HepG2 (cell line): ENCODE results near the gene WDR19. TPM values are rescaled to one million over a fixed set of nuclear protein-coding genes. Genes with fewer than 3 reads are reported as not detected.

ENCODE experiments used
- AFF4 ChIP-seq: sonication (generic); formaldehyde crosslinking; IDR thresholded peaks from 2 replicates; pipeline ENCODE4 v1.4.0; 2020; ENCODE audit warnings: missing genetic modification reagents
- CEBPG ChIP-seq: IDR thresholded peaks from 2 replicates; pipeline ENCODE4 v1.6.1; 2016
- HOMEZ ChIP-seq: IDR thresholded peaks from 2 replicates; pipeline ENCODE4 v1.6.1; 2016; ENCODE audit warnings: low read depth
- MATR3 ChIP-seq: sonication (generic); formaldehyde crosslinking; IDR thresholded peaks from 2 replicates; pipeline ENCODE4 v1.4.0; 2020; ENCODE audit warnings: missing genetic modification reagents
- PAXIP1 ChIP-seq: sonication (generic); formaldehyde crosslinking; conservative IDR thresholded peaks from 2 replicates; pipeline ENCODE4 v1.4.0; 2020; ENCODE audit warnings: mild to moderate bottlenecking, missing genetic modification reagents, moderate library complexity
- ZBTB42 ChIP-seq: sonication (generic); formaldehyde crosslinking; IDR thresholded peaks from 2 replicates; pipeline ENCODE4 v1.5.0; 2020; ENCODE audit warnings: mild to moderate bottlenecking, missing genetic modification reagents
- polyA plus RNA-seq, 8 experiments: library from polyadenylated mRNA; depleted of rRNA in 3 of 8; stranded (reverse) in 7 of 8; unstranded in 1 of 8; fragments of >200 nt; fragmentation: Illumina TruSeq in 4 of 8; extraction: Trizol in 4 of 8; gene quantifications; 2 replicates each; pipeline versions ENCODE4 v1.2.1 to v1.2.3, GENCODE V29; 2011 to 2016; ENCODE audit warnings: low read depth in 4 of 8, missing spikeins in 1 of 8, mixed read lengths in 1 of 8; ENCODE audit not compliant: insufficient read depth in 1 of 8
- total RNA-seq, 5 experiments: library from RNA; depleted of rRNA; stranded (reverse); fragments of >200 nt; fragmentation: Illumina TruSeq; extraction: Trizol; gene quantifications; 2 replicates each; pipeline ENCODE4 v1.2.3, GENCODE V29; 2016; ENCODE audit warnings: low read depth in 1 of 5

The WDR19 gene
- total and polyA plus RNA-seq, 2 of the 13 experiments (the other 11 are each of a cell fraction or from before 2014, with no cell fraction given): 22.9 to 34.1 TPM

GRCh38 chr4:39324897-39325613 is 142.7 kb downstream of the WDR19 start (continued):
- TF ChIP-seq PAXIP1 (CRISPR knock-in tag): peak; percentile 55
- TF ChIP-seq AFF4 (CRISPR knock-in tag): no peak
- no peak for TF ChIP-seq MATR3 (CRISPR knock-in tag)
- TF ChIP-seq CEBPG (CRISPR knock-in tag): peak; percentile 74
- TF ChIP-seq ZBTB42: no peak
- TF ChIP-seq HOMEZ (CRISPR knock-in tag): peak; percentile 68; the same call in 1 of the 2 replicates
